Effector memory CD8-positive, alpha-beta T cell (primary cell): ENCODE measurements around the gene HEXB.

Experiments
- ATAC-seq: fragments of 150-1000 bp; cut with Tn5 transposase; replicated peaks from 2 replicates; pipeline ENCODE4 v1.10.0; 2021; ENCODE audit warnings: mild to moderate bottlenecking, moderate library complexity
- DNase-seq, 3 experiments: peaks; one replicate each; pipeline ENCODE4 v3.0.0; 2021
- H3K27ac Mint-ChIP-seq, 2 donors: one replicate each; pipeline ENCODE4 v1.8.0; 2022; ENCODE audit warnings: mild to moderate bottlenecking in 2 of 2, mixed read lengths in 2 of 2, moderate library complexity in 2 of 2
- H3K27me3 Mint-ChIP-seq, 2 donors: one replicate each; pipeline ENCODE4 v1.8.0; 2022; ENCODE audit warnings: mixed read lengths in 2 of 2
- H3K36me3 Mint-ChIP-seq: one replicate; pipeline ENCODE4 v1.8.0; 2022; ENCODE audit warnings: mild to moderate bottlenecking, moderate library complexity, mixed read lengths; ENCODE audit not compliant: insufficient read depth
- H3K4me1 Mint-ChIP-seq, 2 donors: one replicate each; pipeline ENCODE4 v1.8.0; 2022; ENCODE audit warnings: low read depth in 2 of 2, mixed read lengths in 2 of 2
- H3K4me3 Mint-ChIP-seq, 2 donors: one replicate each; pipeline ENCODE4 v1.8.0; 2022; ENCODE audit warnings: mild to moderate bottlenecking in 2 of 2, mixed read lengths in 2 of 2, moderate library complexity in 2 of 2
- H3K9me3 Mint-ChIP-seq, 2 donors: one replicate each; pipeline ENCODE4 v1.8.0; 2022; ENCODE audit warnings: mixed read lengths in 2 of 2

HEXB gene

DNA sequence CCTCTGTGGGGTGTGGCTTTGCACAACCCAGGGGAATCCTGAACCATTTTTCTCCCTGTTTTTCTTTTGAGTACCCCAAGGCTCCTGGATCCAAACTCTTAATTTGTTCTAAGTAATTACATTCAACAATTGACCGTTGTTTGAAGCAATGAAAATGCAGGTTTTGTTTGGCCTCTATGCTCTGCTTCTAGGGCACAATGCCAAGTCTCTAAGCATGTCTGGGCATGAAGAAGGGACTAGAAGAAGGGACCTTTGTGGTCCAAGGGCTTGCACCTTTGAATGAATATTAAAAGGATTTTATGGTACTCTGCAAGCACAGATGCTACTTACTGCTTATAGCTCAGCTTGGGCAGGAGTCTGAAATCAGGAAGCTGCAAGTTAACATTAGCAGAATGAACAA is 37.9 kb upstream of the HEXB start:
- Mint-ChIP-seq H3K4me1 (peaks cover 2% of the 10 kb centered on the region in 2 donors), H3K9me3 (no peaks in the 10 kb centered on the region), H3K4me3 (no peak overlapping the region), H3K27ac (no peak overlapping the region), H3K36me3 (no peaks in the 10 kb centered on the region), H3K27me3 (peaks cover 0 to 7% of the 10 kb centered on the region in 2 donors)
- ATAC-seq (no peak), DNase-seq (no peak)

DNA sequence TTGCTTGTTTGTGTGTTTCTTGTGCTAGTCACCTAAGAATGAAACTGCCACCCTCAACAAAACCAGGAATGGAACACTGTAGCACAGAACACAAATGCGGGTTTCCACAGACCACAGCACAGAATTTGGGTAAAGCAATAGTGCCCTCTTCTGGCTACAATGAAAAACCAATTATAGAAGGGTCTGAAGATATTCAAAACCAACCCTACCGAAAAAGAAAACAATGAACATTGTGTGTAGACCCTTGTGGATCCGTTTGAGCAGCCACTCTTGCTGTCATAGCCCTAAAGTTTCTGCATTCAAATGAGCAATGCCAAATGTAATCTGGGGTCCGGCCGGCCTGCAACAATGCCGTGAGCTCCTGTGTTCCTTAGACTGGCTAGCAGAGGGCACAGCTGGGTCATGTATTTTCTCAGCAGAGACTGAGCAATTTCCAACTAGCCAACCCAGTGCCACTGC is 36.2 kb upstream of the HEXB start:
- Mint-ChIP-seq H3K27me3 (peaks cover 0 to 7% of the 10 kb centered on the region in 2 donors), H3K4me1 (no peaks in the 10 kb centered on the region), H3K9me3 (no peaks in the 10 kb centered on the region), H3K27ac (no peak overlapping the region), H3K36me3 (no peaks in the 10 kb centered on the region), H3K4me3 (no peak overlapping the region)
- peak; percentile 33 to 34 (median 34) for DNase-seq
- ATAC-seq: peak; percentile 90

DNA sequence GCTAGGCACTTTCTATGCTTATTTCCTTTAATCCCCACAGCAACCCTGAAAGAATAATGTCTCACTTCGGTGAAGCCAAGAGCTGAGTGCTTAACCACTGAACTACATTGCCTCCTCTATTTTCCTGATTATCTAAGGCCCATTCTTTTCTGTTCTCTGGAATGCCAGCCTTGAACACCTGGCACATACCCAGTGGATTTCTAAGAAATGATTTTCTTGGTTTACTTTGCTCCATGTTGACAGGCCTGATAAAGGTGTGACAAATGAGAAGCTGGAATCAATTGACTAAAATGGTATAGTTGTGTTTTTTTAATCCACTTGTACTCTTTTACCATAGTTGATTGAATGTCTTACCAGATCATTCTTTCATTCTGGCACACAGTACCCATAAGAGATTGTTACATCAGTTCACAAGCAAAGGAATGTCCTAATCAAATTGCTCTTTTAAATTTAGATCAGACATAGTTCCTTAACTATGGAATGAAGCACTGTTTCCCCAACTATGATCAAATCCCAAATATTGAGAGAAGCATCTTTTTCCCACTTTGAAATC is 35.5 kb upstream of the HEXB start:
- H3K27ac Mint-ChIP-seq: no peak overlapping the region
- DNase-seq: no peak
- no peaks in the 10 kb centered on the region for H3K9me3 Mint-ChIP-seq
- H3K4me1 Mint-ChIP-seq: no peaks in the 10 kb centered on the region
- no peak overlapping the region for H3K4me3 Mint-ChIP-seq
- peaks cover 0 to 7% of the 10 kb centered on the region in 2 donors for H3K27me3 Mint-ChIP-seq
- no peaks in the 10 kb centered on the region for H3K36me3 Mint-ChIP-seq
- no peak for ATAC-seq

DNA sequence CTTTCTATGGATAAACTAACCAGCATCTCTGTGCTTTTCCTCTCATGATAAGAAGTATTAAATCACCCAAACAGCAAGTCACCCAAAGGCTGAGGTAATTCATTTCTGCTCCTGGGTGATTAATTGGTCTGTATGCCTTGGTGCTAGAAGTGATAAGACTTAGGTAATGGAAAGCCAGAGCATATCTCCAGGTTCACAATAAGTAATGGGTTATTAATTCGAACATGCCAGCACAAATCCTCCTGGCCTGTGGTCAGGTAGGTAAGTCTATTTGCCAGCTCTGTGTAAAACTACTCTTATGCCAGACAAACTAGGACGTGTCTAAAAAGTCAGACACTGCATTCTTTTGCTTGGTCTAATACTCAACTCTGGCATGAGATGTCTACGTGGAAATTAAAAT is 33.3 kb upstream of the HEXB start:
- DNase-seq (no peak), ATAC-seq (no peak)
- no peaks in the 10 kb centered on the region for H3K36me3 Mint-ChIP-seq
- H3K27me3 Mint-ChIP-seq: peaks cover under 1 to 9% of the 10 kb centered on the region in 2 donors
- H3K9me3 Mint-ChIP-seq: no peaks in the 10 kb centered on the region
- peak overlapping the region in 1 of 2 donors; percentile 29 for H3K27ac Mint-ChIP-seq
- H3K4me3 Mint-ChIP-seq: no peak overlapping the region
- no peaks in the 10 kb centered on the region for H3K4me1 Mint-ChIP-seq

DNA sequence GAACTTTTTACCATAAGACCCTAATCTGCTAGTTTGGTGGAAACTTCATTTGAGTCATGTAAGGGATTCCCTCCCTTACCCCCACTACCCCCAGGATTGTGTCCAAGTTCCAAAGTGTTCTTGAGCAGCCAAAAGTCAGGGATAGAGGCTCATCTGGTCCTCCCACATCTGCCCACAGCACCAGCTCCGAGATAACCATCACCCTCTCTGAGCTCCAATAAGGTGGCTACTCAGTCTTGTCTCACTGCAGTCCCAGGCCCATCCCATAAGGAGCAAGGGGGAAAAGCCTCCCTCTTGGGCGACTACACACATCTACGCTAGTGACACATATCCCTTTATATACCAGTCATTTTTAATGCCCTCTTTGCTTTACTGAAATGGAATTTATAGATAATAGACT is 32.5 kb upstream of the HEXB start:
- no peak for DNase-seq
- H3K4me1 Mint-ChIP-seq: no peaks in the 10 kb centered on the region

DNA sequence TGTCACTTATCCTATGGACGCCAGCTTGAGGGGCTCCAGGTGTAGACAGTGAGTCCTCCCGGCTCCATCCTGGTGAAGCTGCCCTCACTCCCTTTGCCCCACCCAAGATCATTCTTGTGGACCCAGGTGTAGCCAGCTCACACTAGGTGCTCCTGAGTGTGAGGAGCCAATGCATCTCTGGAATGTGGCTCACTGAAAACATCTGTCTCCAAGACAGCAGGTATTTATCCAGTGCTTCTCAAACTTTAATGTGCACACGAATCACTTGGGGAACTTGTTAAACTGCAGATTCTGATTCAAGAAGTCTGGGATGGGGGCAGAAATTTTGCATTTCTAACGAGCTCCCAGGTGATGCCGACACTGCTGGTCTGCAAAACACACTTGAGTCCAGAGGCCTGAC is 31.0 kb upstream of the HEXB start:
- Mint-ChIP-seq H3K9me3 (no peaks in the 10 kb centered on the region), H3K27me3 (peaks cover 7 to 23% of the 10 kb centered on the region in 2 donors), H3K4me1 (no peaks in the 10 kb centered on the region), H3K36me3 (no peaks in the 10 kb centered on the region), H3K27ac (no peak overlapping the region), H3K4me3 (no peak overlapping the region)
- DNase-seq (no peak), ATAC-seq (no peak)

More for the DNA sequence above, 32.5 kb upstream of the HEXB start:
- Mint-ChIP-seq H3K36me3 (no peaks in the 10 kb centered on the region), H3K4me3 (no peak overlapping the region), H3K27me3 (peaks cover 7 to 18% of the 10 kb centered on the region in 2 donors), H3K27ac (no peak overlapping the region), H3K9me3 (no peaks in the 10 kb centered on the region)
- no peak for ATAC-seq

DNA sequence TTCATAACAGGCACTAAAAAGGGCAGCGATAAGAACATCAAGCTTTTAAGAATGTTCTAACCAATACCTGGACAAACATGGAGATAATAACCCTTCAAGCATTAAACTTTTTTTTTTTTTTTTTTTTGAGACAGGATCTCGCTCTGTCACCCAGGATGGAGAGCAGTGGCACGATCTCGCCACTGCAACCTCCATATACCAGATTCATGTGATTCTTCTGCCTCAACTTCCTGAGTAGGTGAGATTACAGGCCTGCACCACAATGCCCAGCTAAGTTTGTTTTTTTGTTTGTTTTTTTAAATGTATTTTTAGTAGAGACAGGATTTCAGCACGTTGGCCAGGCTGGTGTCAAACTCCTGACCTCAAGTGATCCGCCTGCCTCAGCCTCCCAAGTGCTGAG is 29.8 kb upstream of the HEXB start:
- Mint-ChIP-seq H3K4me1 (no peaks in the 10 kb centered on the region), H3K9me3 (no peaks in the 10 kb centered on the region), H3K36me3 (no peaks in the 10 kb centered on the region), H3K27ac (no peak overlapping the region), H3K27me3 (peaks cover 7 to 27% of the 10 kb centered on the region in 2 donors), H3K4me3 (no peak overlapping the region)
- ATAC-seq (peak; percentile 47), DNase-seq (no peak)

DNA sequence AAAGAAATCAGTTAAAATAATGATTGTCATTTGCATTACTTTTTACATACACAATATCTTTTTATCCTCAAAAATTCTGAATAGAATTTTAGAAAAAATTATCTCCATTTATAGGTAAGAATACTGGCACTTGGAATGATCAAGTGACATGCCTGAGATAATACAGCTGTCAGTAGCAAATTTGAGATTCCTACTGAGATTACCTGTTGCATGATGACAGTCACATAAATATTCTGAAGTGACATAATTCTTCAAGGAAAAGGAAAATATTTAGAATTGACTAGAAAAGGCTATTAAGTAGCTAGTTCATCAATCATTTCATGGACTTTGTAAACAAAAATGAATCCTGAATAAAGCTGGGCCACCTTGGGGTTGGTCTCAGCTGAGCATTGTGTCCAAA is 29.3 kb upstream of the HEXB start:
- H3K9me3 Mint-ChIP-seq: no peaks in the 10 kb centered on the region
- no peak overlapping the region for H3K4me3 Mint-ChIP-seq
- no peaks in the 10 kb centered on the region for H3K4me1 Mint-ChIP-seq
- no peak overlapping the region for H3K27ac Mint-ChIP-seq
- peaks cover 7 to 27% of the 10 kb centered on the region in 2 donors for H3K27me3 Mint-ChIP-seq
- ATAC-seq (no peak), DNase-seq (no peak)
- H3K36me3 Mint-ChIP-seq: no peaks in the 10 kb centered on the region

DNA sequence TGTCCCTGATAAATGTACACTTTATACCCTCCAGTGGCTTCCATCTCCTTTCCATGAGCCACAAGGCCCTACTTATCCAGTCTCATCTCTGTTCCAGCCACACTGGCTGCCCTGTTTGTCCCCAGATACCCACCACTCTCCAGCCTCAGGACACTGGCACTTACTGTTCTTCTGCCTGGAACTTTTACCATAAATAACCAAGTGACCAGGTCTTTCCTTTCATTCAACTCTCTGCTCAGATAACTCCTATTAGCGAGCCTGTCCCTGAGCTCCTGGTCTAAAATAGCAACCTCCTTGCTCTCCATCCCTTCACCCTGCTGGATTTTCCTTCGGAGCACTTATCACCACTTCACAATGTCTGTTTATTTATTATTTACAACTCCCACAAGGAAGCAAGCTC is 27.9 kb upstream of the HEXB start:
- no peak overlapping the region for H3K27ac Mint-ChIP-seq
- no peak for ATAC-seq
- no peaks in the 10 kb centered on the region for H3K4me1 Mint-ChIP-seq
- no peaks in the 10 kb centered on the region for H3K36me3 Mint-ChIP-seq
- peaks cover 14 to 38% of the 10 kb centered on the region in 2 donors for H3K27me3 Mint-ChIP-seq
- DNase-seq: no peak
- H3K4me3 Mint-ChIP-seq: no peak overlapping the region
- H3K9me3 Mint-ChIP-seq: no peaks in the 10 kb centered on the region

DNA sequence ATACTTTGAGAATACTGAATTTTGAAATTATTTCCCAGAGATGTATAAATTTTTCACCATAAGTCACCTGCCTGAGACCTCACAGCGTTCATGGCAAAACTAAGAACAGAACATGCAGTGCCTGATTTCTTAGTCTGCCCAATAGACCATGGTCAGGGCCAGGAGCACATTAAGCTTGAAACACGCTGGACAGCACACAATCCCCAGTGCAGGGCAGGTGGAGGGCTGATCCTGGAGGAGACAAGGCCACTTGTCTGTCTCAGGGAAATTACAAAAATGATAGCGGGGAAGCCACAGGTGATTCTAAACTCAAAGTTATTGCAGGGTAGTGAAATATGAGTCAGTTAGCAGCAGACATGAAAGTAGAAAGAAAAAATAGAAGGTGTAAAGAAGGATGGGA is 25.9 kb upstream of the HEXB start:
- no peaks in the 10 kb centered on the region for H3K4me1 Mint-ChIP-seq
- H3K27me3 Mint-ChIP-seq: peaks cover 22 to 50% of the 10 kb centered on the region in 2 donors
- DNase-seq (no peak), ATAC-seq (no peak)
- no peak overlapping the region for H3K27ac Mint-ChIP-seq
- H3K4me3 Mint-ChIP-seq: no peak overlapping the region
- H3K36me3 Mint-ChIP-seq: no peaks in the 10 kb centered on the region
- no peaks in the 10 kb centered on the region for H3K9me3 Mint-ChIP-seq

DNA sequence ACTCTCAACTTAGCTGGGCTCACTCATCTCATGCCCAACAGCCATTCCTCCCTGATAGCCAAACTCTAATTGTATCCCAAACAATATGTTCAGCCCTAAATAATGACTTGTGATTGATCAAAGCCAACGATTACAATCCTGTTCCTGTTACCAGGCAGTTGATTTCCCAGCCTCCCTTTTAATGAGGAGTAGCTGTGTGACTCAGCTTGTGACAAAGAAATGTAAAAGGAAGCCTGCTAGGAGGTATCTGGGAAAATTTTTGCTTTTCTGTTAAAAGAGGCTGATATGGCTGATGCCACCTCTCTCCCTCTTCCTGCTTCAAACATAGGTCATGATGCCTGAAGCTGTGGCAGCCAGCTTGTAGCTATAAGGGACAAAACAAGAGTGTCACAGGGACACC is 24.9 kb upstream of the HEXB start:
- no peaks in the 10 kb centered on the region for H3K4me1 Mint-ChIP-seq
- no peak overlapping the region for H3K4me3 Mint-ChIP-seq
- H3K36me3 Mint-ChIP-seq: no peaks in the 10 kb centered on the region
- ATAC-seq (no peak), DNase-seq (no peak)
- no peaks in the 10 kb centered on the region for H3K9me3 Mint-ChIP-seq
- no peak overlapping the region for H3K27ac Mint-ChIP-seq
- H3K27me3 Mint-ChIP-seq: peaks cover 22 to 54% of the 10 kb centered on the region in 2 donors

DNA sequence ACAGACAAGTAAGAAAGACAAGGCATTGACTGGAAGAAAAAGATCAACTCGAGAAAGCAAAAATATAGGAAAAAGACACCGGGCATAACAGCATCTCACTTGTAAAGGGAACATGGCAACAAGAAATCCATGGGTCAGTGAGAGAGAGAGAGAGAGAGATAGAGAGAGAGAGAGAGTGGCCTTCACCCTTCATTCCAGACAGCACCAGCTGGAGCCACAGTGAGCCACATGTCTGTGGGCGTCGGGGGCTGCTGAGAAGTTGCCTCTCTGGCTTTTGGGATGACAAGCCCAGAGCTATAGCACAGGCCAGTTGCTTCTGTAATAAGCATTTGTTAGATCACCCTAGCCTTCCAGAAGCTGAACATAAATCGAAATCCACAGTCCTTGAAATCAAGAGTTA is 24.2 kb upstream of the HEXB start:
- DNase-seq: no peak
- H3K27me3 Mint-ChIP-seq: peaks cover 22 to 59% of the 10 kb centered on the region in 2 donors
- no peak overlapping the region for H3K4me3 Mint-ChIP-seq
- H3K4me1 Mint-ChIP-seq: no peaks in the 10 kb centered on the region
- no peaks in the 10 kb centered on the region for H3K36me3 Mint-ChIP-seq
- ATAC-seq: no peak
- no peaks in the 10 kb centered on the region for H3K9me3 Mint-ChIP-seq
- no peak overlapping the region for H3K27ac Mint-ChIP-seq

DNA sequence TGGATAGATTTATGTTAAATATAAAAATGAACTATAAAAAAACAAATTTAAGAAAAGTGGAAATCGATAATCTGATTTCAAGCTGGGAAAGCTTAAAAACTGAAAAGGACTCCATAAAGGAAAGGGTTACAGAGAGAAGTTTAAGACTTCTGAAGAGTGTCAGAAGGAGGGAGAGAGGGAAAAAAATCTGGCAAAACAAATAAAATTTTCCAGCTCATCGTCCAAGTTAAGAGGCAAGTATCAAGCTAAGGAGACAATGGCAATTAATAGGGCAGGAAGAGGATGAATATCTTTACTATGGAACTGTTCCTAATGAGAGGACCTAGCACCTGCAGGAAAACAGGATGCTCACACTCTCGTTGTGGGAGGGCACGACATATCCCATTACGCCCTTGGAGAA is 20.5 kb upstream of the HEXB start:
- Mint-ChIP-seq H3K27ac (no peak overlapping the region), H3K4me3 (no peak overlapping the region), H3K9me3 (no peaks in the 10 kb centered on the region), H3K4me1 (no peaks in the 10 kb centered on the region), H3K27me3 (peaks cover 15 to 44% of the 10 kb centered on the region in 2 donors), H3K36me3 (no peaks in the 10 kb centered on the region)
- no peak for ATAC-seq
- no peak for DNase-seq

DNA sequence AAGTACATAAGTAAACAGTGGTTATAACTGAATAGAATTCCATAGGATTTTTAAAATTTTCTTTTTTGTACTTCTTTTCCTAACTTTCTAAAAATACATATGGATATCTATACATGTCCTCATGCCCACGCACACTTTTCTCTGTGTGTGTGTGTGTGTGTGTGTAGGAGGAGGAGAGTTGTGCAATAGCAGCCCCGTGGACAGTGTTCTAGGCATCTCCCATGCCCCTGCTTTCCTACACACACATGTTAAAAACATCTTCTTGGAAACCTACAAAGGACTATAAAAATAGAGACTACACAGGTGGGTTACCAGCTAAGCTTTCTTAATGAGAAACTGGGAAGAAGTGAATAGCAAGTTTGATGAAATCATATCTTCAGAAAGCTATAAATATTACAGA is 19.8 kb upstream of the HEXB start:
- Mint-ChIP-seq H3K36me3 (no peaks in the 10 kb centered on the region), H3K27ac (no peak overlapping the region)

DNA sequence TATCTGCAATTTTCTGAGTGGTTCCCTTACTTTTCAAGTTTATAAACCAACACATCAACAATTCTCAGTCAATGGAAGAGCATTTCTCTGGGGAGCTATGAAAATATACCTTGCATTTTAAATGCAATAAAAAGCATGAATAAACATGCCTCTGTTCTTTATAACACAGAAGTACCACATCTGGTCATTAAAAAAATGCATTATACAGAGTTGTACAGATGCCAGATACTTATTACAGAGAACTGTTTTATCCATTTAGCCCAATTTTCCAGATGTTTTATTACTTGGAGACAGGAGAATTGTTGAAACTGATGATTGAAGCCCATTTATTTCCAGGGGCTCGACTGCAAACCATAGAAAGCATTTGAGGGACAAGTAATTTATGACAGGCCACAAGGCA is 19.2 kb upstream of the HEXB start:
- Mint-ChIP-seq H3K27me3 (peaks cover 15 to 40% of the 10 kb centered on the region in 2 donors), H3K27ac (no peak overlapping the region), H3K9me3 (no peaks in the 10 kb centered on the region), H3K4me1 (no peaks in the 10 kb centered on the region), H3K4me3 (no peak overlapping the region), H3K36me3 (no peaks in the 10 kb centered on the region)
- ATAC-seq (no peak), DNase-seq (no peak)

More for the DNA sequence above, 19.8 kb upstream of the HEXB start:
- DNase-seq (no peak), ATAC-seq (no peak)
- H3K4me3 Mint-ChIP-seq: no peak overlapping the region
- peaks cover 15 to 44% of the 10 kb centered on the region in 2 donors for H3K27me3 Mint-ChIP-seq
- no peaks in the 10 kb centered on the region for H3K9me3 Mint-ChIP-seq
- no peaks in the 10 kb centered on the region for H3K4me1 Mint-ChIP-seq
